Lung (tissue), 12 donors: Measurements from ENCODE around the gene TMEM248. TPM values are rescaled to one million over a fixed set of nuclear protein-coding genes. Genes with fewer than 3 reads are reported as not detected.
"Not testable (repeated sequence)": the region's sequence is repeated elsewhere in the genome, so short reads cannot be mapped to it uniquely, and the experiment has no call there.

Source experiments
- ATAC-seq: fragments of 200-7000 bp; cut with Tn5 transposase; one replicate; pipeline ENCODE4 v1.9.1; 2020; ENCODE audit warnings: moderate number of reproducible peaks; ENCODE audit not compliant: insufficient read depth, low FRiP score
- DNase-seq, 3 donors: peaks; one replicate each; pipeline ENCODE4 v3.0.0-alpha.2; 2013 to 2017
- H3K27ac ChIP-seq, 2 donors: one replicate each; pipeline ENCODE4 v1.5.1; 2013; ENCODE audit warnings: mild to moderate bottlenecking in 2 of 2, moderate library complexity in 2 of 2, control low read depth in 1 of 2, inconsistent platforms in 1 of 2, low read depth in 1 of 2, low read length in 1 of 2
- H3K27me3 ChIP-seq, 3 donors: one replicate each; pipeline ENCODE4 v1.5.1; 2013; ENCODE audit warnings: low read length in 2 of 3; ENCODE audit not compliant: control insufficient read depth in 3 of 3, insufficient read depth in 3 of 3
- H3K36me3 ChIP-seq, 4 donors: one replicate each; pipeline ENCODE4 v1.5.1; 2013; ENCODE audit warnings: low read length in 4 of 4, mild to moderate bottlenecking in 1 of 4, moderate library complexity in 1 of 4; ENCODE audit not compliant: control insufficient read depth in 4 of 4, insufficient read depth in 4 of 4
- H3K4me1 ChIP-seq, 5 donors: one replicate each; pipeline ENCODE4 v1.5.1; 2013; ENCODE audit warnings: low read length in 5 of 5, mild to moderate bottlenecking in 2 of 5, moderate library complexity in 1 of 5; ENCODE audit not compliant: control insufficient read depth in 5 of 5, insufficient read depth in 5 of 5
- H3K4me3 ChIP-seq: one replicate; pipeline ENCODE4 v1.5.1; 2013; ENCODE audit warnings: mild to moderate bottlenecking, control low read depth, moderate library complexity
- H3K9ac ChIP-seq, 2 donors: one replicate each; pipeline ENCODE4 v1.5.1; 2013; ENCODE audit warnings: low read length in 2 of 2, control low read depth in 1 of 2; ENCODE audit not compliant: insufficient read depth in 1 of 2
- H3K9me3 ChIP-seq, 4 donors: one replicate each; pipeline ENCODE4 v1.5.1; 2013; ENCODE audit warnings: low read length in 3 of 4, mild to moderate bottlenecking in 1 of 4, moderate library complexity in 1 of 4; ENCODE audit not compliant: control insufficient read depth in 4 of 4, insufficient read depth in 3 of 4
- WGBS, 2 donors: extraction: QIAGEN DNeasy Blood & Tissue Kit; methylation state at CpG; one replicate each; pipeline ENCODE4 v1.1.7; 2013; 5-methylcytosine and 5-hydroxymethylcytosine counted together
- polyA plus RNA-seq, 2 donors: library from polyadenylated mRNA; stranded (reverse); fragments of 200-250 nt; gene quantifications; one replicate each; pipeline ENCODE4 v1.2.1, GENCODE V29; 2013
- total RNA-seq, 2 donors: library from RNA; depleted of rRNA in 1 of 2; stranded (reverse); fragments of >200 nt in 1 of 2; gene quantifications; one replicate each; pipeline ENCODE4 v1.2.1, GENCODE V29; 2014 to 2021
- TF ChIP-seq, protein P1 (sequence below): IDR thresholded peaks from 2 replicates; pipeline ENCODE4 v1.5.1; 2012; ENCODE audit warnings: mild to moderate bottlenecking; ENCODE audit errors: control extremely low read depth, extremely low read depth
- donor health status: control.
- donor health status: control.
- donor health status: Bipolar disorder and iron deficiency.
- donor health status: healthy.
- donor health status: DM: yes; HTN: yes; CAD: no.

The TMEM248 gene
- total and polyA plus RNA-seq, 4 donors = 46.0 to 114 (median 63.1) TPM

GRCh38 chr7:66904063-66904593 lies 16.9 kb upstream of the TMEM248 start:
- 97% methylated on average over 44 of the region's 44 CpGs for WGBS, 2 donors
- Histone ChIP-seq H3K4me1 (no peaks in the 10 kb centered on the region), H3K9ac (no peak overlapping the region), H3K9me3 (no peaks in the 10 kb centered on the region), H3K27me3 (no peaks in the 10 kb centered on the region), H3K4me3 (no peak overlapping the region), H3K27ac (no peak overlapping the region), H3K36me3 (peaks cover 0 to 11% (median 0%) of the 10 kb centered on the region in 4 donors)
- TF ChIP-seq, protein P1, sequence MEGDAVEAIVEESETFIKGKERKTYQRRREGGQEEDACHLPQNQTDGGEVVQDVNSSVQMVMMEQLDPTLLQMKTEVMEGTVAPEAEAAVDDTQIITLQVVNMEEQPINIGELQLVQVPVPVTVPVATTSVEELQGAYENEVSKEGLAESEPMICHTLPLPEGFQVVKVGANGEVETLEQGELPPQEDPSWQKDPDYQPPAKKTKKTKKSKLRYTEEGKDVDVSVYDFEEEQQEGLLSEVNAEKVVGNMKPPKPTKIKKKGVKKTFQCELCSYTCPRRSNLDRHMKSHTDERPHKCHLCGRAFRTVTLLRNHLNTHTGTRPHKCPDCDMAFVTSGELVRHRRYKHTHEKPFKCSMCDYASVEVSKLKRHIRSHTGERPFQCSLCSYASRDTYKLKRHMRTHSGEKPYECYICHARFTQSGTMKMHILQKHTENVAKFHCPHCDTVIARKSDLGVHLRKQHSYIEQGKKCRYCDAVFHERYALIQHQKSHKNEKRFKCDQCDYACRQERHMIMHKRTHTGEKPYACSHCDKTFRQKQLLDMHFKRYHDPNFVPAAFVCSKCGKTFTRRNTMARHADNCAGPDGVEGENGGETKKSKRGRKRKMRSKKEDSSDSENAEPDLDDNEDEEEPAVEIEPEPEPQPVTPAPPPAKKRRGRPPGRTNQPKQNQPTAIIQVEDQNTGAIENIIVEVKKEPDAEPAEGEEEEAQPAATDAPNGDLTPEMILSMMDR = no peak
- no peak for DNase-seq
- no peak for ATAC-seq

- no peak overlapping the region for H3K4me3 ChIP-seq
- H3K36me3 ChIP-seq = peaks cover 0 to 9% (median 0%) of the 10 kb centered on the region in 4 donors
- ATAC-seq = no peak
- no peak for DNase-seq
- no peaks in the 10 kb centered on the region for H3K9me3 ChIP-seq
- H3K9ac ChIP-seq = no peak overlapping the region
- no peaks in the 10 kb centered on the region for H3K4me1 ChIP-seq
- TF ChIP-seq, protein P1 = no peak
- WGBS, 2 donors = 90 to 91% methylated on average over 8 of the region's 8 CpGs
- no peak overlapping the region for H3K27ac ChIP-seq
- H3K27me3 ChIP-seq = no peaks in the 10 kb centered on the region
Measured at GRCh38 chr7:66905278-66905677, 15.7 kb upstream of the TMEM248 start.

DNA sequence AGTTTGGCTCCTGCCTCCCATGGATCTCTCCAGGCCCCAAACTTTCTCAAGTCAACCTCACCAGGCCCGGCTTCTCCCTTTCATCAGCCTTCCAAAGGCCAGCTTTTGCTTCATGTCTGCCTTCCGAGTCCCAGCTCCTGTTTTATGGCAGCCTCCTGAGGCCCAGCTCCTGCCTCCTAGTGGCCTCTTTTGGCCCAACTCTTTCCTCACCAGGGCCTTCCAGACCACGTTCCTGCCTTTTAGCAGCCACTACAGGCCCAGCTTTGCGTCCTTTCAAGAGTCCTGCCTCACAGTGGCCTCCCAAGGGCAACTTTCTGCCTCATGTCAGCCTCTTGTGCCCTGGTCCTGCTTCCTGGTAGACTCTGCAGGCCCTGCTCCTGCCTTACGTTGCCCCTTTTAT lies 15.3 kb upstream of the TMEM248 start:
- DNase-seq = no peak
- Histone ChIP-seq H3K4me3 (no peak overlapping the region), H3K9ac (no peak overlapping the region), H3K9me3 (no peaks in the 10 kb centered on the region), H3K4me1 (no peaks in the 10 kb centered on the region), H3K27me3 (no peaks in the 10 kb centered on the region), H3K27ac (no peak overlapping the region), H3K36me3 (peaks cover 0 to 9% (median 0%) of the 10 kb centered on the region in 4 donors)
- ATAC-seq = no peak
- TF ChIP-seq, protein P1 = no peak
- 91 to 93% methylated on average over 5 of the region's 5 CpGs for WGBS, 2 donors

DNA sequence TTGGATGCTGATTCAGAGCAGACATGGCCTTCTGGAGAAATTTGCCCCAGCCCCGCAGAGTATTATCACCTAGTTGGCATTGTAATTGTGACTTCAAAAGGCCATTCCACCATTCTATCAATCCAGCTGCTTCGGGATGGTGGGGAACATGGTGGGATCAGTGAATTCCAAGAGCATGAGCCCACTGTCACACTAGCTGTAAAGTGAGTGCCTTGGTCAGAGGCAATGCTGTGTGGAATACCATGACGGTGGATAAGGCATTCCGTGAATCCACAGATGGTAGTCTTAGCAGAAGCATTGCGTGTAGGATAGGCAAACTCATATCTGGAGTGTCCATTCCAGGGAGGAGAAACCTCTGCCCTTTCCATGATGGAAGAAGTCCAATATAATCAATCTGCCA lies 13.3 kb upstream of the TMEM248 start:
- Histone ChIP-seq H3K4me1 (no peaks in the 10 kb centered on the region), H3K36me3 (no peaks in the 10 kb centered on the region), H3K4me3 (no peak overlapping the region), H3K27me3 (no peaks in the 10 kb centered on the region), H3K9me3 (no peaks in the 10 kb centered on the region), H3K27ac (no peak overlapping the region), H3K9ac (no peak overlapping the region)
- TF ChIP-seq, protein P1 = no peak
- DNase-seq (no peak), ATAC-seq (no peak)
- 95 to 97% methylated on average over 5 of the region's 5 CpGs for WGBS, 2 donors

- H3K9me3 ChIP-seq, H3K9ac ChIP-seq, DNase-seq, H3K36me3 ChIP-seq, H3K27ac ChIP-seq, H3K27me3 ChIP-seq, ATAC-seq, H3K4me1 ChIP-seq, H3K4me3 ChIP-seq: not testable (repeated sequence)
- WGBS, 2 donors = 71 to 81% methylated on average over 4 of the region's 4 CpGs
Measured at GRCh38 chr7:66908598-66908997, 12.4 kb upstream of the TMEM248 start.
